ENCODE results near the gene OLFM4. TPM values are rescaled to one million over a fixed set of nuclear protein-coding genes. Genes with fewer than 3 reads are reported as not detected.

The OLFM4 gene
- total and polyA plus RNA-seq, 2 donors (not counting 3 experiments of a cell fraction or from before 2014, with no cell fraction given) = not detected

DNA sequence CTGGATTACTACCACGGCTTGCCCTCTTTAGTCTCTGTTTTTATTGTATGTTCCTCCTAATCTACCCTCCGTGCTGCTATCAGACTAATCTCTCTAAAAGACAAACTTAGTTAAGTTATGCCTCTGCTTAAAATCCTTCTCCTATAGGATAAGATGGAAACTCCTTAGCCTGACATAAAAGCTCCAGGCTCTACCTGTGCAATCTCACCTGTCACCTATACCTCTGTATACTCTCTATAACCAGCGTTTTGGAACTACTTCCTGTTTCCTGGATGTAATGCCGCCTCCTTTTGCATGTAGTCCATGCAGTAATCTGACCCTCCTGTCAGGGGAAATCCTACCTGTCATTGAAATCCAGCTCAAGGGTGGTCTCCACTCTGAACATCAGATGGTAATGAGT, 41.2 kb downstream of the OLFM4 start:
- TF ChIP-seq EZH2 (IDR thresholded peaks at IDR 0.05; ENCODE audit: borderline replicate concordance, low read depth, low read length, severe bottlenecking) = no peak
- TF ChIP-seq, protein P1, sequence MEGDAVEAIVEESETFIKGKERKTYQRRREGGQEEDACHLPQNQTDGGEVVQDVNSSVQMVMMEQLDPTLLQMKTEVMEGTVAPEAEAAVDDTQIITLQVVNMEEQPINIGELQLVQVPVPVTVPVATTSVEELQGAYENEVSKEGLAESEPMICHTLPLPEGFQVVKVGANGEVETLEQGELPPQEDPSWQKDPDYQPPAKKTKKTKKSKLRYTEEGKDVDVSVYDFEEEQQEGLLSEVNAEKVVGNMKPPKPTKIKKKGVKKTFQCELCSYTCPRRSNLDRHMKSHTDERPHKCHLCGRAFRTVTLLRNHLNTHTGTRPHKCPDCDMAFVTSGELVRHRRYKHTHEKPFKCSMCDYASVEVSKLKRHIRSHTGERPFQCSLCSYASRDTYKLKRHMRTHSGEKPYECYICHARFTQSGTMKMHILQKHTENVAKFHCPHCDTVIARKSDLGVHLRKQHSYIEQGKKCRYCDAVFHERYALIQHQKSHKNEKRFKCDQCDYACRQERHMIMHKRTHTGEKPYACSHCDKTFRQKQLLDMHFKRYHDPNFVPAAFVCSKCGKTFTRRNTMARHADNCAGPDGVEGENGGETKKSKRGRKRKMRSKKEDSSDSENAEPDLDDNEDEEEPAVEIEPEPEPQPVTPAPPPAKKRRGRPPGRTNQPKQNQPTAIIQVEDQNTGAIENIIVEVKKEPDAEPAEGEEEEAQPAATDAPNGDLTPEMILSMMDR (IDR thresholded peaks at IDR 0.05; ENCODE audit: extremely low read depth in 1 of 2, insufficient read depth in 1 of 2, low read depth in 1 of 2, low read length in 2 of 2) = no peak
- no peak overlapping the region for H3K27ac ChIP-seq (ENCODE audit: insufficient read depth, low read depth, low read length)
- no peak overlapping the region for H3K4me2 ChIP-seq (ENCODE audit: insufficient read depth, low read length)
- BruUV-seq (replicated peaks) = no TSS peak
- H2AFZ ChIP-seq (ENCODE audit: low read depth, low read length) = no peak overlapping the region
- CTCF ChIA-PET = no interaction called here
- H3K4me3 ChIP-seq (replicated peaks in 1 of 3; ENCODE audit: insufficient read depth in 1 of 3, low read depth in 1 of 3, low read length in 3 of 3) = no peak overlapping the region
- dilution Hi-C loops (cut with MboI; ENCODE audit: extremely low pct_ligation_motif_present, low sequenced_read_pairs) (no loop called here), intact Hi-C loops (cut with micrococcal nuclease) (no loop called here)
- POLR2A ChIA-PET = no interaction called here
- H3K9ac ChIP-seq (replicated peaks; ENCODE audit: extremely low read depth, insufficient read depth, low read length) = no peak overlapping the region
- no peaks in the 10 kb centered on the region for H3K4me1 ChIP-seq (ENCODE audit: control insufficient read depth, extremely low read depth, insufficient read depth, low read length)
- no peaks in the 10 kb centered on the region for H3K36me3 ChIP-seq (ENCODE audit: control insufficient read depth in 2 of 2, extremely low read depth in 1 of 2, insufficient read depth in 2 of 2, low read length in 2 of 2)
- H3K9me1 ChIP-seq (replicated peaks; ENCODE audit: control insufficient read depth, extremely low read depth, insufficient read depth, low read length) = no peaks in the 10 kb centered on the region
- H3K79me2 ChIP-seq (ENCODE audit: control insufficient read depth, insufficient read depth, low read length) = no peaks in the 10 kb centered on the region
- FAIRE-seq = no peak
- no peak for DNase-seq (ENCODE audit: low read depth, low spot score)
- no peaks in the 10 kb centered on the region for H4K20me1 ChIP-seq (replicated peaks; ENCODE audit: control insufficient read depth, extremely low read depth, insufficient read depth, low read length)
- H3K9me3 ChIP-seq (replicated peaks; ENCODE audit: control insufficient read depth, insufficient read depth, low read length) = peaks cover 4% of the 10 kb centered on the region
- no peaks in the 10 kb centered on the region for H3K27me3 ChIP-seq (ENCODE audit: control insufficient read depth in 2 of 2, insufficient read depth in 2 of 2, low read length in 2 of 2)

DNA sequence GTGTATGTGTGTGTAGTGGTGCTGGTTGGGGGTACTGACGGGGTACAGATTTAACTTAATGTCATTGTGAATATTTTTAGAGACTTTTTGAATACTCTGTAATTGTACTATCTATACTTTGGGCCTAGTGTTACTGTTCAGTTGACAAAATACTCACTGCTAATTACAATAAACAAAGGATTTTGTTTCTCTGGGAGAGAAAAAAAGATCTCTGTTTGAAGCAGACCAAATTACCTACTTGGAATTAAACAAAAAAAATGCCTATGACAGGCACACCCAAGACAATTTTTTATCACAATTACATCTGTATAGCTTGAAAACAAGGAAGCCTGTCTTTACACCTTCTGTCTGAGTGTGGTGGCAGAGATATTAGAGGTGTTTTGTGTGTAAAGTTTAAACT, 45.1 kb downstream of the OLFM4 start:
- Histone ChIP-seq H3K79me2 (ENCODE audit: control insufficient read depth, insufficient read depth, low read length) (no peaks in the 10 kb centered on the region), H4K20me1 (replicated peaks; ENCODE audit: control insufficient read depth, extremely low read depth, insufficient read depth, low read length) (no peaks in the 10 kb centered on the region), H3K4me1 (ENCODE audit: control insufficient read depth, extremely low read depth, insufficient read depth, low read length) (no peaks in the 10 kb centered on the region), H3K27ac (ENCODE audit: insufficient read depth, low read depth, low read length) (no peak overlapping the region), H3K4me3 (replicated peaks in 1 of 3; ENCODE audit: insufficient read depth in 1 of 3, low read depth in 1 of 3, low read length in 3 of 3) (no peak overlapping the region), H3K4me2 (ENCODE audit: insufficient read depth, low read length) (no peak overlapping the region), H2AFZ (ENCODE audit: low read depth, low read length) (no peak overlapping the region), H3K36me3 (ENCODE audit: control insufficient read depth in 2 of 2, extremely low read depth in 1 of 2, insufficient read depth in 2 of 2, low read length in 2 of 2) (no peaks in the 10 kb centered on the region), H3K27me3 (ENCODE audit: control insufficient read depth in 2 of 2, insufficient read depth in 2 of 2, low read length in 2 of 2) (no peaks in the 10 kb centered on the region), H3K9me3 (replicated peaks; ENCODE audit: control insufficient read depth, insufficient read depth, low read length) (peaks cover 4% of the 10 kb centered on the region), H3K9ac (replicated peaks; ENCODE audit: extremely low read depth, insufficient read depth, low read length) (no peak overlapping the region), H3K9me1 (replicated peaks; ENCODE audit: control insufficient read depth, extremely low read depth, insufficient read depth, low read length) (no peaks in the 10 kb centered on the region)
- intact Hi-C loops (cut with micrococcal nuclease) (no loop called here), dilution Hi-C loops (cut with MboI; ENCODE audit: extremely low pct_ligation_motif_present, low sequenced_read_pairs) (no loop called here)
- ChIA-PET POLR2A (no interaction called here), CTCF (no interaction called here)
- no TSS peak for BruUV-seq (replicated peaks)
- DNase-seq (ENCODE audit: low read depth, low spot score) (no peak), FAIRE-seq (no peak)
- TF ChIP-seq JUN (IDR thresholded peaks at IDR 0.05; ENCODE audit: borderline replicate concordance, insufficient read depth, insufficient read length, low read depth) = no peak
- TF ChIP-seq, protein P1 (IDR thresholded peaks at IDR 0.05; ENCODE audit: extremely low read depth in 1 of 2, insufficient read depth in 1 of 2, low read depth in 1 of 2, low read length in 2 of 2) = no peak
- TF ChIP-seq, protein P2, sequence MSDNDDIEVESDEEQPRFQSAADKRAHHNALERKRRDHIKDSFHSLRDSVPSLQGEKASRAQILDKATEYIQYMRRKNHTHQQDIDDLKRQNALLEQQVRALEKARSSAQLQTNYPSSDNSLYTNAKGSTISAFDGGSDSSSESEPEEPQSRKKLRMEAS (IDR thresholded peaks at IDR 0.05; ENCODE audit: insufficient read depth, insufficient read length) = no peak
- no peak for TF ChIP-seq POLR2A (IDR thresholded peaks at IDR 0.05; ENCODE audit: low read depth, low read length)
- TF ChIP-seq MYC (IDR thresholded peaks at IDR 0.05; ENCODE audit: low read depth, low read length) = no peak
- TF ChIP-seq POLR2AphosphoS5 (IDR thresholded peaks at IDR 0.05; ENCODE audit: insufficient read depth, low read depth, low read length) = no peak
- TF ChIP-seq FOS (IDR thresholded peaks at IDR 0.05; ENCODE audit: borderline replicate concordance, insufficient read depth, low read length) = no peak
- TF ChIP-seq GATA2 (IDR thresholded peaks at IDR 0.05; ENCODE audit: insufficient read depth, insufficient read length, low read depth, low read length) = no peak
- no peak for TF ChIP-seq EZH2 (IDR thresholded peaks at IDR 0.05; ENCODE audit: borderline replicate concordance, low read depth, low read length, severe bottlenecking)

All from endothelial cell of umbilical vein (primary cell).